ENCODE data around the gene ING4.

GRCh38 chr12:6604259-6605029 is 58.5 kb downstream of the ING4 start:
- TF ChIP-seq CTCF (IDR thresholded peaks at IDR 0.05) = no peak
- no peak for TF ChIP-seq EZH2 (IDR thresholded peaks at IDR 0.05)
- no peak for TF ChIP-seq EZH2phosphoT487 (IDR thresholded peaks at IDR 0.05)

Data from neural progenitor cell (in vitro differentiated cells).